Left lobe of liver (tissue), 2 donors: Measurements from ENCODE around the gene LHX2. TPM values are rescaled to one million over a fixed set of nuclear protein-coding genes. Genes with fewer than 3 reads are reported as not detected.
A peak's percentile ranks its signal among the peaks of the same experiment; 100 is the strongest.

ENCODE experiments used
- ATAC-seq: fragments of 200-7000 bp; cut with Tn5 transposase; one replicate; pipeline ENCODE4 v1.9.1; 2020; ENCODE audit warnings: mild to moderate bottlenecking, moderate library complexity
- DNase-seq: peaks from one replicate; pipeline ENCODE4 v3.0.0-alpha.2; 2020; ENCODE audit warnings: low spot score
- total RNA-seq: library from RNA; stranded (reverse); gene quantifications from one replicate; pipeline ENCODE4 v1.2.1, GENCODE V29; 2021
- donor health status: DM: no; HTN: no; CAD: no; lungs with moderate emphysema.
- donor health status: DM: no; HTN: yes; CAD: no.

LHX2 gene
- total RNA-seq, 1 donor from 2014 or later = 2.9 TPM

DNA sequence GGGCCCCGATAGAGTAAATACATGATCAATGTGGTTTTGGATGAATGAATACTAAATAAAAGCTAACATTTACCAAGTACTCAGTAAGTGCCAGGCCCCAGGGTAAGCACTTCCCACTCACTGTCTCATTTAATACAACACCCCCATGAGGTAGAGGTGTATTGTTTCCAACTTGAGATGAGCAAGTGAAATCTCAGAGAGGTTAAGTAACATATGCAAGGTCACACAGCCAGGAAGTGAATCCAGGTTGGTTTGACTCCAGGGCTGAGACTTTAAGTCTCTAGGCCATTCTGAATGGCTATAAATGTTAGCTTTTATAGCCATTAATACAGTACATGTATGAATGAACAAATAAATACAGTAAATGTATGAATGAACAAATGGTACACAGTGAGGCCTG, 39.4 kb downstream of the LHX2 start:
- DNase-seq = no peak
- ATAC-seq = no peak

DNA sequence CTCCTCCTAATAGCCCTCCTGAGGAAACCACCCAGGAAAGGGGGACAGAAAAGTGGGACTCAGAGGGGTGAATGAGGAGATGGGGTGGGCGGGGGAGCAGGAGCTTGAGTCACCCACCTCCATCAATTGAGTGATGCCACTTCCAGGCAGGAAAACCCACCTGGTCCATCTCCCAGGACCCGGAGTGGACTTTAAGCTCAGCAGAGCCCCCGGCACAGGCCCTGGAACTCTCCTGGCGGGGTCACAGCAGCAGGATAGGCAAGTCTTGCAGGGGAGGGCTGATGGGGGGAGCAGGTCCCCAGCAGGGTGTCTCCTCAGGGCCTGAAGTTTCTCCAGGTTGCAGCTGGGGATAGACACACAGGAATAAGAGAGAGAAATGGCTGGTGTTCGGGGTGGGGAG, 40.8 kb downstream of the LHX2 start:
- no peak for DNase-seq
- ATAC-seq = no peak

DNA sequence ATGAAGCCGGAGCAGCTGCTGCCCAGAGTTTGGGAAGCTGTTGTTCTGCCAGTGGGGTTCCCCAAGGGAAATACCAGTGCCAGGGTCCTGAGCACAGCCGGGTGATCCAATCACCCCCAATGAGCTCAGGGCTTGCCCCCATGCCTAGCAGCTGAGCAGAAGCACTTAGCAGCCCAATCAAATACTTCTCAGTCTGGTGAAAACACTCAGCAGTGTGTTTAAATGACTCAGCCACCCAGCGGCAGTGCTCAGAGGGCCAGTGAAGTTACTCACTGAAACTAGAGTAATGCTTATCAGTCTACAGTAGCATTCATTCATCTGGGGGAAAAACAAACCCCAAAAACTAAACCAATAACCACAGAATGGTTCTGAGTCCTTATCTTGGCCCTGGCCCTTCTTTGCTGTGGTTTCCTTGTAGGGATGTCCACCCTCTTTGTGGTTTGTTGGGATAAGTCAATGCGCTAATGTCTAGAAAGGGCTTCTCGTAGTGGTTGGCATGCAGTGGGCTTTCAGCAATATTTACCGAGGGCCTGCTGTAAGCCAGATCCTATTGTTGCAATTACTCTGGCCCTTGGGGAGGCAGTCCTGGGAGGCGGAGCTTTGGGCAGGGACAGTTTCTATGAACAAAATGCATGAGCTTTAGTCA, 43.1 kb downstream of the LHX2 start:
- DNase-seq = no peak
- ATAC-seq = no peak

DNA sequence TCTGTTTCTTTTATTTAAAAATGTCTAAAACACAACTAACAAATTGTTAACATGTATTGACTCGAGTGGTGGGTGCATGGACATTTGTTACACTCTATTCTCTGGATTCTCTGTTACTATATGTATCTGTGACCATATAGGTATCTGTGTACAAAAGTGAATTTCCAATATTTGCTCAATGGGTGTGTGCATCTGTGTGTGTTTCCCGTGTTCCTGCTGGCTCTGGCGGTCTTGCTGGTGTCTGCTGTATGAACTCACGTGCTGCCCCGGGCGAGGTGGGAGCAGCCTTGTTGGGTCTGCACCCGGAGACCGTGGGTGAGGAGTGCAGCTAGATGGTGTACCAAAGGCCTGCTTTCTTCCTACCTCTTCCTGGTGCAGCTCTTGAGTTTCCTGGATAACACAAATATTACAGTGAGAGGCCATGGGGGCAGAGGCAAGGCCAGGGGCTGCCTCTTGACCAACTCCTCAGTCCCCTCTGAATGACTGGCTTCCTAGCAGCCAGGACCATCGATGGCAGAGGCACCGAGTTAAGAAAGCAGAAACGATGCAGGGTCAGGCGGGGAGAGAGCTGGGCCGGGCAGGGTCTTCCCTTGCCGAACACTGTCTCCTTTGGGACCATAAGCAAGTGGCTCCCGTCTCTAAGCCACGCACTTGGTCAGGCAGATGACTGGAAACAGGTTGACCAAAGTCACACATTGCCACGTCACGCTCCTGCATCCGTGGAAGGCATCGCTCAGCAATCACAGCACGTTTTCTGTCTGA, 49.5 kb downstream of the LHX2 start:
- ATAC-seq (no peak), DNase-seq (no peak)

DNA sequence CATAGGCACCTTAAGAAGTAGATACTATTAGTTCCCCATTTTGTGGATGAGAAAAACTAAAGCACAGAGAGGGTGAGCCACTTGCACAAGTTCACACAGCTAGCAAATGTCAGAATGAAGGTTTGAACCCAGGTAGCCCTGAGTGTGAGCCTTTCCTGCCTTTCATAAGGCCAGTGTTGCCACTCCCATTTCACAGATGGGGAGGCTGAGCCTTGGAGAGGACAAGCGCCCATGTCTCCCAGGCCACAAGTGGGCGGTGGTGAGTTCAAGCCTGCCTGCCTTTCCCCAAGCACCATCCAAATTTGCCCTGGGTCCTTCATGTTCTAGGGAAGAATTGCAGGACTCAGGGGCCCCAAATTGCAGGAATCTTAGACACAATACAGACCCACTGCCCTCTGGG, 50.6 kb downstream of the LHX2 start:
- DNase-seq (no peak), ATAC-seq (no peak)

DNA sequence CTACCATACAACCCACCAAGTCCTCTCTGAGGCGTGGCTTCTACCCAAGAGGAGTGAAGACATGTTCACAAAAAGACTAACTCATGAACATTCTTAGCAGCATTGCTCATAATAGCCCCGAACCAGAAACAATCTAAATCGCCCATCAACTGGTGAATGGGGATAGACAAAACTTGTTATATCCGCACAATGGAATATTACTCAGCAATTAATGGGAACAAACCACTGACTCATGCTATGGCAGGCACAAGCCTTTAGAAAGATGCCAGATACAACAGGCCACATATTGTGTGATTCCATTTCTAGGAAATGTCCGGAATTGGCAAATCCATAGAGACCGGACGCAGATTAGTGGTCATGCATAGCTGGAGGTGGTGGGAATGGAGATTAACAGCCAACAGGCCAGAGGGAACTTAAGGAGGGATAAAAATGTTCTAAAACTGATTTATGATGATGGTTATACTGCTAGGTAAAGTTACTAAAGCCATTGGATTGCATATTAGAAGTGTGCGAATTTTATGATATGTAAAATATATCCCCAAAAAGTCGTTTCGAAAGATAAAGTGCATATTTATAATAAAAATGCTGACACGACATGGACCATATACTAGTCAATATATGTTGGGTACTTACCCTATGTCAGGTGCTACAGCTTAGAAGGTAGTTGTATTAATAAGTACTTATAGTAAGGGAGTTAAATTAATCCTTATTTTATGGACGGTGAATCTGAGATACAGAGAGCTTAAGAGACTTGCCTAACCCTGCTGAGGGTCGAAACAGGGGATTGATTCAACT, 55.4 kb downstream of the LHX2 start:
- DNase-seq (no peak), ATAC-seq (no peak)

- DNase-seq (no peak), ATAC-seq (no peak)
Measured at GRCh38 chr9:124068251-124068650, 56.7 kb downstream of the LHX2 start.

GRCh38 chr9:124074746-124075145, 63.2 kb downstream of the LHX2 start:
- no peak for ATAC-seq
- DNase-seq = no peak

DNA sequence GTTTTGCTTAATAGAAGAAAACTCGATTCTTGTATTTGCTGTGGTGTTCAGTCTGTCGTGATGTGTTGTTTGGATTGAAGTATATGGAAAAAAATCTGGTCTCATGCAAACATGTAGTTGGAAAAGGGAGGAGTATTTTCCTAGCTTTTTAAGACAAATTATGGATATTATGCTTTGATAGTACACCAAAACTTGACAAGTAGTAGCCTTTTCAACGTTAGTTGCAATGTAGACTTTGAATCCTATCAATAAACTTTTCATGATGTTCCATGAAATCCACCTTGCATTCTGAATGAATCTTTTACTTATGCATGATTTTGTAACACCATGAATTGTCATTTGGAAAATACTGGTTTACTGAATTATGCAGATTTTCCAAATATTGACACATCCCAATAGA, 64.2 kb downstream of the LHX2 start:
- ATAC-seq = no peak

GRCh38 chr9:124077915-124078572, 66.5 kb downstream of the LHX2 start:
- DNase-seq = no peak
- no peak for ATAC-seq

More for the DNA sequence above, 64.2 kb downstream of the LHX2 start:
- DNase-seq = no peak

- peak; percentile 54 for ATAC-seq
- no peak for DNase-seq
Measured at GRCh38 chr9:124078641-124079040, 67.1 kb downstream of the LHX2 start.

DNA sequence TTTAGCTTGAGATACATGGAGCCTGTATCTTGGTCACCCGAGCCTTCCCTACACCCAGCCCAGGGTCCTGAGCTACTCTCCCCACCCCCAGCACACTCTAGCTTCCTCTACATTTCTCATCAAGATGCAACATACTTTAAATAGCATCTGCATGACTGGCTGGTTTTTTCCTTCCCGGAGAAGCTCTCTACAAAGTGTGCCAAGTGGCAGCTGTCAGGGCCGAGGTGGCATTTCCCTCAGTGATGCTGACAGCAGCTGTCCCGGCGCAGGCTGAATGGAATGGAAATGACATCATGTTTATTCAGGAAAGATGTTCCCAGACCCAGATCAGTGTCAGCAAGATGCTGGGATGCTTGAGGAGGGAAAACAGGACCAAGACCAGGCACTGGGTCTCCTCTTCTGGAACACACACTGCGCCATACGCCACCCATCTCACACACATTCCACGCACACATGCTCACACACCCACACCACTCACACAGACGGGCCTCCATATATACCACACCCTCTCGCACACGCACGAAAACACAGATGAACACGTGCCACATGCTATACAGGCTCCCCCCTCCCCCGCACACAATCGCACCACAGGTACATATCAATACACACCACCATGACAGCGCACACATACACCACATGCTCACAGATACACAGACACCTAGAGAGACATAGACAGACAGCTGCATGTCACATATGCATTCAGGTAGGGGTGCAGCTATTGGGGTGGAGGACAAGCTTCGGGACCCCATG, 67.8 kb downstream of the LHX2 start:
- ATAC-seq (no peak), DNase-seq (no peak)

DNA sequence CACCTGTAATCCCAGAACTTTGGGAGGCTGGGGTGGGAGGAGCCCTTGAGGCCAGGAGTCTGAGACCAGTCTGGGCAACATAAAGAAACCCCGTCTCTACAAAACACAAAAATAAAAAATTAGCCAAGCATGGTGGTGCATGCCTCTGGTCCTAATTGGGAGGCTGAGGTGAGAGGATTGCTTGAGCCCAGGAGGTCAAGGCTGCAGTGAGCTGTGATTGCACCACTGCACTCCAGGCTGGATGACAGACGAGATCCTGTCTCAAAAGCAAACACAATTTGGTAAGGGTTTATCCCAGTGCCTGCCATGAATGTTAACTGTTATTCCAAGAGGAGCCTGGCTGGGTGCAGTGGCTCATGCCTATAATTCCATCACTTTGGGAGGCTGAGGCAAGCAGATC, 71.1 kb downstream of the LHX2 start:
- ATAC-seq (no peak), DNase-seq (no peak)

Other genes starting within 250 kb of the LHX2 start
- gene DENND1A, start 81.6 kb upstream of the LHX2 start, total RNA-seq = 15.5 TPM
- 84.5 TPM for gene NEK6, start 246.2 kb downstream of the LHX2 start, total RNA-seq